ES-I3 (cell line): Measurements from ENCODE around the gene RNF149.

Source experiments
- H3K36me3 ChIP-seq: 2 replicates; pipeline ENCODE4 v1.6.1; 2013; ENCODE audit warnings: mild to moderate bottlenecking, low read length, control low read depth, moderate library complexity; ENCODE audit not compliant: insufficient read depth
- H3K4me1 ChIP-seq: 2 replicates; pipeline ENCODE4 v1.6.1; 2013; ENCODE audit warnings: mild to moderate bottlenecking, control low read depth, low read length; ENCODE audit not compliant: insufficient read depth
- H3K9ac ChIP-seq: 2 replicates; pipeline ENCODE4 v1.6.1; 2013; ENCODE audit warnings: low read depth, mild to moderate bottlenecking, low read length, moderate library complexity
- H3K9me3 ChIP-seq: 2 replicates; pipeline ENCODE4 v1.6.1; 2013; ENCODE audit warnings: mild to moderate bottlenecking, low read length, moderate library complexity; ENCODE audit not compliant: control insufficient read depth, insufficient read depth

The RNF149 gene

GRCh38 chr2:101295895-101296294 is 12.6 kb downstream of the RNF149 start:
- no peaks in the 10 kb centered on the region for H3K4me1 ChIP-seq
- H3K36me3 ChIP-seq: no peaks in the 10 kb centered on the region
- no peaks in the 10 kb centered on the region for H3K9me3 ChIP-seq
- H3K9ac ChIP-seq: no peak overlapping the region

- H3K9me3 ChIP-seq: no peaks in the 10 kb centered on the region
- H3K36me3 ChIP-seq: no peaks in the 10 kb centered on the region
- no peak overlapping the region for H3K9ac ChIP-seq
- H3K4me1 ChIP-seq: no peaks in the 10 kb centered on the region
Observed at GRCh38 chr2:101294861-101295260, 13.6 kb downstream of the RNF149 start.

- no peaks in the 10 kb centered on the region for H3K9me3 ChIP-seq
- H3K36me3 ChIP-seq: no peaks in the 10 kb centered on the region
- no peak overlapping the region for H3K9ac ChIP-seq
- H3K4me1 ChIP-seq: no peaks in the 10 kb centered on the region
Observed at GRCh38 chr2:101293544-101293943, 15.0 kb downstream of the RNF149 start.

- Histone ChIP-seq H3K36me3 (peaks cover 3% of the 10 kb centered on the region), H3K9me3 (no peaks in the 10 kb centered on the region), H3K9ac (no peak overlapping the region), H3K4me1 (no peaks in the 10 kb centered on the region)
Observed at GRCh38 chr2:101291973-101292372, 16.5 kb downstream of the RNF149 start.

- no peaks in the 10 kb centered on the region for H3K4me1 ChIP-seq
- H3K36me3 ChIP-seq: peaks cover 8% of the 10 kb centered on the region
Observed at GRCh38 chr2:101290711-101291110, 17.8 kb downstream of the RNF149 start.

GRCh38 chr2:101287303-101287702 is 21.2 kb downstream of the RNF149 start:
- H3K9me3 ChIP-seq: no peaks in the 10 kb centered on the region
- no peaks in the 10 kb centered on the region for H3K4me1 ChIP-seq
- H3K9ac ChIP-seq: no peak overlapping the region
- peaks cover 11% of the 10 kb centered on the region for H3K36me3 ChIP-seq

More at GRCh38 chr2:101290711-101291110, 17.8 kb downstream of the RNF149 start:
- Histone ChIP-seq H3K9ac (no peak overlapping the region), H3K9me3 (no peaks in the 10 kb centered on the region)

- Histone ChIP-seq H3K9ac (no peak overlapping the region), H3K9me3 (no peaks in the 10 kb centered on the region), H3K36me3 (peaks cover 15% of the 10 kb centered on the region), H3K4me1 (no peaks in the 10 kb centered on the region)
Observed at GRCh38 chr2:101286684-101287083, 21.8 kb downstream of the RNF149 start.

GRCh38 chr2:101282980-101283379 is 25.5 kb downstream of the RNF149 start:
- H3K9me3 ChIP-seq: no peaks in the 10 kb centered on the region
- H3K9ac ChIP-seq: no peak overlapping the region
- peaks cover 17% of the 10 kb centered on the region for H3K36me3 ChIP-seq
- no peaks in the 10 kb centered on the region for H3K4me1 ChIP-seq

- Histone ChIP-seq H3K9ac (no peak overlapping the region), H3K4me1 (no peaks in the 10 kb centered on the region), H3K36me3 (peaks cover 12% of the 10 kb centered on the region), H3K9me3 (no peaks in the 10 kb centered on the region)
Observed at GRCh38 chr2:101281482-101281881, 27.0 kb downstream of the RNF149 start.

- Histone ChIP-seq H3K9ac (no peak overlapping the region), H3K4me1 (no peaks in the 10 kb centered on the region), H3K9me3 (no peaks in the 10 kb centered on the region), H3K36me3 (peaks cover 16% of the 10 kb centered on the region)
Observed at GRCh38 chr2:101278925-101279324, 29.6 kb downstream of the RNF149 start.

- no peak overlapping the region for H3K9ac ChIP-seq
- H3K36me3 ChIP-seq: peaks cover 22% of the 10 kb centered on the region
- no peaks in the 10 kb centered on the region for H3K4me1 ChIP-seq
- no peaks in the 10 kb centered on the region for H3K9me3 ChIP-seq
Observed at GRCh38 chr2:101277111-101277510, 31.4 kb downstream of the RNF149 start.

GRCh38 chr2:101274142-101274541 is 34.4 kb downstream of the RNF149 start:
- H3K36me3 ChIP-seq: peaks cover 26% of the 10 kb centered on the region
- H3K9me3 ChIP-seq: no peaks in the 10 kb centered on the region
- H3K9ac ChIP-seq: no peak overlapping the region
- H3K4me1 ChIP-seq: no peaks in the 10 kb centered on the region

- Histone ChIP-seq H3K9me3 (no peaks in the 10 kb centered on the region), H3K4me1 (no peaks in the 10 kb centered on the region), H3K9ac (no peak overlapping the region), H3K36me3 (peaks cover 26% of the 10 kb centered on the region)
Observed at GRCh38 chr2:101273056-101273455, 35.4 kb downstream of the RNF149 start.

GRCh38 chr2:101272045-101272784 is 36.3 kb downstream of the RNF149 start:
- Histone ChIP-seq H3K36me3 (peaks cover 28% of the 10 kb centered on the region), H3K9ac (no peak overlapping the region), H3K4me1 (0 out of 2 replicates have a peak, but pooled peaks cover 7% of the 10 kb centered on the region), H3K9me3 (no peaks in the 10 kb centered on the region)

- Histone ChIP-seq H3K9ac (no peak overlapping the region), H3K9me3 (no peaks in the 10 kb centered on the region), H3K4me1 (peaks cover 15% of the 10 kb centered on the region), H3K36me3 (peaks cover 28% of the 10 kb centered on the region)
Observed at GRCh38 chr2:101270700-101271259, 37.7 kb downstream of the RNF149 start.
